GM21619 (cell line): ENCODE data around the gene TOMM6.
"Not testable (repeated sequence)": the region's sequence is repeated elsewhere in the genome, so short reads cannot be mapped to it uniquely, and the experiment has no call there.

Source experiments
- ATAC-seq: cut with Tn5 transposase; IDR thresholded peaks from one replicate; pipeline ENCODE4 v1.9.1; 2021; ENCODE audit not compliant: unreplicated experiment

TOMM6 gene

GRCh38 chr6:41759905-41760579, 27.5 kb upstream of the TOMM6 start:
- no peak for ATAC-seq

DNA sequence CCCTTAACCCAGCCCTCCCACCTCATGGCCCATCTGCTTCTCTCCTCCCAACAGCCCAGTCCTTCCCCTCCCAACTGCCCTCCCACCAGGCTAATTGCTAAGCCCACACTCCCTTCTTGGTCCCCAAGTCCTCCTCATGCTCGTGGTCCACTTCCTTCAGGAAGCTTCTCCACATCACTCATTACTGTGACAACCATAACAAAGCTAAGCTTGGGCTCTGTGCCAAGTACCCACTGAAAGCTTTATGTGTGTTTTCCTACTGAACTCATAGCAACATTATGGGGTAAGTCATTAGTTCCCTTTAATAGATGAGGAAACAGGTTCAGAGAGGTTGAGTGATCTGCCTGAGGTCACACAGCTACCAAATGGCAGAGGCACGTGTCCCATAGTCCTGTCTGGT, 24.0 kb upstream of the TOMM6 start:
- ATAC-seq = no peak

- ATAC-seq = not testable (repeated sequence)
These were observed 21.3 kb upstream of the TOMM6 start for GRCh38 chr6:41766043-41766664.

DNA sequence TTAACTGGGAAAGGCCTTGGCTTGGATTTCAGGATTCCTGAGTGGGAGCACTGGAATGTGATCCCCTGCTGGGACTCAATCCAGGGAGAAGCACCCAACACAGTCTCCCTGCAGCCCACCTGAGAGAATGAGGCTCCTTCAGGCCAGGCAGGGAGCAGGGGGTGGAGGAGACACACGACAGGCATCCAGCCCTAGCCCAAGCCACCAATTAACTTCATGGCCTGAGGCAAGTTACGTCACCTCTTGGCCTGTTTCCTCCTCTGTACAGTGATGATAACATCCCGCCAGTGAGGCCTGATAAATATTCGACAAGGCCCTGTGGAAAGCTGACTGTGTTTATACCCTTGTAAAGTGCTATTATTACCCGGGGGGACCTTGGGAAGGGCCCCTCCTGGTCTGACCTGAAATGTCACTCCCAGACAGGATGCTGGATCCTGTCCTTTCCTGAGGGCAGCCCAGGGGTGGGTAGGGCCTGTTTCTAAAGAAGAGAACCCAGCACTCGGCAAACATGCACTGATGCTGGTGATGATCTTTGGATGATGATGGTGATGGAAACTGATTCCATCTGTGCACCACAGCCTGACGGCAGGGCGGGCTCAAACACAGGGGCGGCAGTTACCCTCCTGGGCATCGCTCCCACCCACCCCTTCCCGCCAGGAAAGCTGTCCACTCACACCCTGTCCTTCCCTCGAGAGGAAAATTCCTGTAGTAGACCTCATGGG, 20.2 kb upstream of the TOMM6 start:
- ATAC-seq = no peak

DNA sequence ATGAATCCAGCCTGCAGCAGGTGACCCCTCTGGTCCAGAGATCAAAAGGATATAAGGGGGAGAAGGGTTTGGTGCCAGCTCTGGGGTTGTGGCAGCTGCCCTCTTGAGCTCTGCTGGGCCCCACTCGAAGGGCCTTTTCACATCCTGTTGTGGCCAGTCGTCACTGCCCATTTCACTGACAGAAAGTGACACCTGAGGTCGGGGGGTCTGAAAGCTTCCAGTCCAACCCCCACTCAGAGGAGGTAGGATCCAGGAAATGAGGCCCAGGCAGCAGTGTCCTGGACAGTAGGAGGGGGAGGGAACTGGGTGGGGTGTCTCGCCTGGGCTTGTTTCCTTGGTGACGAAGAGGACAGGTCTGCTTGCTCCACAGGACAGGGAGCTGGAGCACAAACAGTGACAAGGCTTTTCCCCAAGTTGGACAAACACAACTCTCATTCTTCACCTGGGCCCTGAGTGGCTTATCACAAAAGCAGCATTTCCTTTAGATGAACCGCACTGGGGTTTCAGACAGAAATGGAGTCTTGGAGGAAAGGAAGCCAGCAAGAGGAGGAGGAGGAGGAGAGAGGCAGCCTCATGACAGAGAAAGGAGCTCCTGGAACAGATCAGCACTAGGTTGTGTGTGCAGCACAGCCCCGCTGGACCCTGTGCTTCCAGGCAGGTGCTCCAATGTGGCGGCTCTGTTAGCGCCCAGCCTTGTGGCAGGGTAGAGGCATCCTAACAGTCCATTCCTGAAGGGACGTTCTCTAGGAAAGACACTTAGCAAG, 18.8 kb upstream of the TOMM6 start:
- no peak for ATAC-seq

DNA sequence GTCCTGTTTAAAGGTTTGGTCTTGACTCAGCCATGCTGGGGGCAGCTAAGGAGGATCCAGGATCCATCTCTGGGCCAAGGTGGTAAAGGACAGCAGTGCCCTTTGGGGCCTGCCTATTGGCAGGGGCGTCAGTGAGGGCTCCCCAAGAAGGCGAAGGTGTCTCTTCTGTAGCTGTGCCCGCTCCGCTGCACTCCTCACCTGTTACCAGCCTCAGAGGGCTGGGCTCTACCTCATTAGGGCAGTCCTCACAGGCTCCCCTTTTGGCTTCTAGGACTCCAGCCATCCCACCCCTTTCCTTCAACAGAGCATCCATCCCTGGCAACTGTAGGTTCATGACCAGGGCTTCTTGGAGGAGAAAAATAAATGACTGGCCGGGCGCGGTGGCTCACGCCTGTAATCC, 18.1 kb upstream of the TOMM6 start:
- ATAC-seq = no peak

DNA sequence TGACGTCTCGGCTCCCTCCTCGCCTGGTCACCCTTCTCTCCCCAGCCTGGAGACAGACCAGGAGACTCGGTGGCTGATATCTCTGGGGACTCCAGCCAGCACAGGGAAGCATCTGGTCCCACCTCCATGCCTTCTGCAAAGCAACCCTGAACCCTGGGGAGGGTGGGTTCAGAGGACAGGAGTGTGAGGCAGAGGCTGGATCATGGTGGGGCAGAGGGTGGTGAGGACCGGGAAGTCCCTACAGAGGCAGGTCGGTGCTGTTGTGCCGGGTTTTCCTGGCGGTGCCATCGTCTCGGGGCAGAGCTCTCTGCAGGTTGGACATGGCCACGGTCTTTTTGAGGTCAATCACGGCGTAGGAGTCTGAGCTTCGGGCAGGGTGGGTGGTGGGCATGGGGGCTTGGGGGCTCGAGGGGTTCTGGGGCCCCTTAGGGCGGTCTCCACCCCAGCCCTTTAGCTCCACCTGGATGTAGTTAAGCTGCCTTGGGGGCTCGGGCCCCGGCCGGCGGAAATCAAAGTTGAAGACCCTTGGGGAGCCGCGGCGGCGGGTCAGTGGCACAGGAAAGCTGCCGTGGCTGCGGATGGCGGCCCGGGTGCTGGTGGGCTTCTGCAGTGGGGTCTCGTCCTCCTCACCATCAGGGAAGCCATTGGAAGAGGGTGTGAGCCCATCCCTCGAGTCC, 17.0 kb upstream of the TOMM6 start:
- ATAC-seq = no peak

GRCh38 chr6:41771058-41771983, 16.2 kb upstream of the TOMM6 start:
- no peak for ATAC-seq

GRCh38 chr6:41774841-41775240, 12.7 kb upstream of the TOMM6 start:
- ATAC-seq = no peak

GRCh38 chr6:41775293-41775882, 12.1 kb upstream of the TOMM6 start:
- no peak for ATAC-seq

GRCh38 chr6:41777551-41778285, 9.8 kb upstream of the TOMM6 start:
- no peak for ATAC-seq

- ATAC-seq = no peak
These were observed 8.6 kb upstream of the TOMM6 start for GRCh38 chr6:41778895-41779294.

DNA sequence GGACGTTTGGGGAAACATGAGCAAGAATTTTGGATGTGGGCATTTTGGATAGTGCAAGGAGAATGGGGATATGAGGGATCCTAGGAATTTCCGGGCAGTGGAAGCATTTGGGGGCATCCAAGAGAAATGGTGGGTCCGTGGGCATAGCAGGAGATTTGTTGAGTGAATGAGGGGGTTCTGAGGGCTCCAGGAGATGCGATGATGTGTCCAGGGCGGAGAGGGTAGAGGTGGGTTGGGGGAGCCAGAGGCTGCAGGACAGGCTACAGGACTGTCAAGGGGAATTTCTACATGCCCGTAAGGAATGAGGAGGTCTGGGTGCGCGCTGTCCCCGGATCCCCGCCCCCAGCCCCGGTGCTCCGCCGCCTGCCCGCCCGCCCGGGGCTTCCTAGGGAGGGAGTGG, 8.2 kb upstream of the TOMM6 start:
- no peak for ATAC-seq

DNA sequence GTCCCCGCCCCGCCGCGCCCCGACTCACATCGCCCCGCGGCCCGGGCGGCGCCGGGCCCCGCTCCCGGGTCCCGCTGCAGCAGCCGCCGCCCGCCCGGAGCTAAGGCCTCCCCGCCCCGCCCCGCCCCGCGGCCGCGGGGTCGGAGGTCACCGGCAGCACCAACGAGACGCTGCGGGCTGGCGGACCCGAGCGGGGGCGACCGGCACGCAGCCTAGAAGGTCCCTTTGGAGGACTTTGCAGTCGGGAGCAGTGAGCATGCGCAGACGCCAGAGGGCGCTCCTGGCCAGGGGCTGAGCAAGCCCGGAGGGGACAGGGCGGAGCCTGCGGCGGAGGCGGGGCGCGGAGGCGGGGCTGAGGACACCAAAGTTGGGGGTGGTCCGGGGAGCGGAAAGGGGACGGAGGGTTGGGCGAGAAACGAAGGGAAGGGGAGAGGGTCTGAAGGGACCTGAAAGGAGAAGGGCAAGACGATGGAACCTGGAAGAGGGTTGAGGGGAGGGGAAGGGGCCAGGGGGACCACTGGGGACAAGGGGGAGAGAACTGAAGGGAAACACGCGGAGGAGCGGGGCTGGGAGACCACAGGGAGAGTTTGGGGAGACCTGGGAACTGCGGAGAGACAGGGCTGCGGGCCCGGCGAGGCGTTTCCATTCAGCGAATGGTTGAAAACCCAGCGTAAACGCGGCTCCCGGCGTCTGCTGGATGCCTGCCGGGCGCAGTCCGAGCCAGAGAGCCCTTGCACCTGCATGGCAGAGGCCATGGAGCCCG, 7.5 kb upstream of the TOMM6 start, which contains the start of gene FRS3:
FRS3 (minus strand) TSS at position 113 of the 763 bp plus-strand sequence. CDS start 2,913 bp downstream, outside the sequence.
- ATAC-seq = peak; percentile 85

- ATAC-seq = no peak
These were observed 6.7 kb upstream of the TOMM6 start, which contains the start of gene PRICKLE4 for GRCh38 chr6:41780551-41781365. TSS of gene PRICKLE4 (plus strand) at chr6:41780782. CDS start at chr6:41783474, 2,692 bp downstream.

DNA sequence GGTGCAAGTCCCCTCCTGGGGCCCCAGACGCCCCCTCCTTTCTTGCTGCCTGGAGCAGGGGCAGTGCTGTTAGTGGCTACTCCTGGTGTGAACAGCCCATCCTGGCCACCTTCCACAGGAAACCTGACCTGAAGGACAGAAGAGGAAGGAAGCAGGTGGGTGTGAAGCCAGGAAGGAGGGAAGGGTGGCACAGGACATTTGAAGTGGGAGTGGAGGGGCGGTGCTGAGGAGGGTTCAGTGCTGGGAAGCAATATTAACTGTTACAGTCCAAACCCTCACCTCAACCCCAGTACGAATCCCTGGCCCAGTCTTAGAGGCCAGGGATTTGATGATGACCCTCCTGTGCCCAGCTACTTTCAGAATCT, 6.1 kb upstream of the TOMM6 start:
- ATAC-seq = no peak
